Stimulated activated CD8-positive, alpha-beta memory T cell treated with anti-CD3 and anti-CD28 coated beads, Interleukin-2, amount 100 ng/mL, for 1 hour (primary cell): ENCODE measurements around the gene ITPKB.
"Not testable (repeated sequence)": the region's sequence is repeated elsewhere in the genome, so short reads cannot be mapped to it uniquely, and the experiment has no call there.

ENCODE experiments used
- DNase-seq, 2 donors: peaks; one replicate each; pipeline ENCODE4 v3.0.0-alpha.2; 2020; ENCODE audit warnings: low read depth in 2 of 2

The ITPKB gene

DNA sequence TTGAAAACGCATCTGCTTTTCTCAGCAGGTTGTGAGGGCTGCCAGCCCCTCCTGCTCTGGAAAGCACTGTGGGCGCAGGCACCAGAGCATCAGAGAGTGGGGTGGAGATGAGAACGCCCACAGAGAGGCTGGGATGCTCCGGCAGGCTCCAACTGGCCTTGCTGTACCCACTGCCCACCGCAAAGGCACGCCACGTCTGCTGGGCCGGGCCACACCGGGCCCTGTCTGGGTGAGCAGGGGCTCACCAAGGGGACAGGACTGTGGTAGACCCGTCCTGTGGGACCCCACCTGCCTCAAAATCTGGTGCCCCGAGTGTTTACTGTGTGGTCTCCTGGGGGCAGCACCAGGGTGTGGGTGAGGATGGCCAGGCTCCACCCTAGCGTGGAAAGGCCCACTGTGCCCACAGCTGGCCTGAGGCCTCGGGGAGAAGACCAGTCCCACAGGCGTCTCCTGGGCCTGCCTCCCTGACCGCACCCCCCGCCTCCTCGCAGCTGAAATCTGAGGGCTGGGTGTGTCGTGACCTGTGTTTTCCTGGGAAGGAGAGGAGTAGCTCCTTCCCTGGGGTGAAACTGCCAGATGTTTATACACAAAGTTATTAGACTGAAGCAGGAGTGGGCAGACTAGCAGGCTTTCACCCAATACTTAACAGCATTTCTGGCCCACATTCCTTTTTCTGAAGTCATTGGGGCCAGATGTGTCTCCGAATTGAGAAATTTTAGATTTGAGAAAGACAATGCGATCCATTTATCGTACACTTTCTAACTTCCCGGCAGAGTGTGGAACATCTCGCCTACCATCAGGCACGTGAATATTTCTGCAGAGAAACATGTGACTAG lies 136.7 kb downstream of the ITPKB start:
- DNase-seq = no peak

DNA sequence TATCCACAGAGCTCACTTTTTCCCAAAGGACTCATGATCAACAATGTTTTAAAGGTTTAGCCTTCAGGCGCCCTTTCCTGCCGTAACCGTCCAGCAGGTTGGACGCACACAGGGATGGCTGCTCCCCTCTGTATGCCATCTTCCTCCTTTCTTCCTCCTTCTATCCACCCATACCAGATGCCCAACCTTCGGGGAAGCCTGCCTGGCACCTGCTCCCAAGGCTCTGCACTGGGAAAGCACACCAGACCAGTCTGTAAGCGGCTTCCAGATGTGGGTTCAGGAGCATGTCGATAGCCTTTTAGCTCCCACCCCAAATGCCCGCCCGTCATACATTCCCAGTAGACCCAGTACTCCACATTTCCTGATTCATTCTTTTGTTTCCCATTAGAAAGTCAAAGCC lies 137.6 kb downstream of the ITPKB start:
- DNase-seq = no peak

DNA sequence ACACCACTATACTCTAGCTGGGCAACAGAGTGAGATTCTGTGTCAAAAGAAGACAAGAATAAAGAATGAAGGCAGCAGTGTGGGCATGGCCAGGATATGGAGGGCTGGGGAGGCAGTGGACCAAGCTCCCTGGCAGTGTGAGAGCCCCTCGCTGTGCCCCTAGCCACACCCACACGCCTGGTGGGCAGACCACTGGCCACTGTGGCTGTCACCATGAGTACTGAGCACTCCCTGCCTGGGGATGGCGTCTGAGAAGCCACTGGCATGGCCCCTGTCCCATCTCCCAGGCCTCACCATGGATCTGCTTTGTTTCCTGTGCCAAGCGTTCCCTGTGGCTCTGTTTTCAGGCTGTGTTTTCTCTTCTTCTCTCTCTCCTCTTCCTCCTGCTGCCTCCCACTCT lies 138.8 kb downstream of the ITPKB start:
- no peak for DNase-seq

DNA sequence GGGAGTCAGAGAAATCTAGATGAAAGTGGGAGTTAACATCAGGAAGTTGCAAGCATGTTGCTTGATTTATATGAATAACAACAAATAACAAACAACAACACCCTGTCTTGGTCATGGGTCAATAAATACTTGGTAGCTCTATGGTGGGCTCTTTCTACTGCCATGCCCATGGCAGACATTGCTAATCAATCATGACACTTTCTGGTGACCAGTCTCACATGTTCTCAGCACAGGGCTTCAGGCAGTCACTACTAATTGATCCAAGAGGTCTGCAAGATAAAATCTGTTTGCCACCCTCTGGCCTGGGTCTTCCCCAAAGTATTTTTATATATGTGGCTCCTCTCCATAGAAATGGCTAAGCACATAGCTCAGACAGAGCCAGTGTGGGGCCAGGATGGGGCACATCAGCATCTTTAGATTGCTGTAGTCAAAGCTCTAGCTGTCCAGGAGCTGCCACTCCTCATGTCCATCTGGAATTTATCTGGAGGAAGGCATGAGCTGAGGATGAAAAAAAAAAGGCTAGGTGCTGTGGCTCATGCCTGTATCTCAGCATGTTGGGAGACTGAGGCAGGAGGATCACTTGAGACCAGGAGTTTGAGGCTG lies 139.3 kb downstream of the ITPKB start:
- DNase-seq = no peak

DNA sequence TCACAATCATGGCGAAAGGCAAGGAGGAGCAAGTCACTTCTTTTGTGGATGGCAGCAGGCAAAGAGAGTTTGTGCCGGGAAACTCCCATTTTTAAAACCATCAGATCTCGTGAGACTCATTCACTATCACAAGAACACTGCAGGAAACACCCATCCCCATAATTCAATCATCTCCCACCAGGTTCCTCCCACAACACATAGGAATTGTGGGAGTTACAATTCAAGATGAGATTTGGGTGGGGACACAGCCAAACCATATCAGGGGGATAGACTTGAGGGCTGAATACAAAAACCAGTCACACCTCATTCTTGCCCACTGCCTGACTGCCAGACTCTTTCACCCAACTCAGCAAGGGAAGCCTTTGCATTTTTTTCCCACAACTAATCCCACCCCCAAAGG lies 140.1 kb downstream of the ITPKB start:
- not testable (repeated sequence) for DNase-seq

DNA sequence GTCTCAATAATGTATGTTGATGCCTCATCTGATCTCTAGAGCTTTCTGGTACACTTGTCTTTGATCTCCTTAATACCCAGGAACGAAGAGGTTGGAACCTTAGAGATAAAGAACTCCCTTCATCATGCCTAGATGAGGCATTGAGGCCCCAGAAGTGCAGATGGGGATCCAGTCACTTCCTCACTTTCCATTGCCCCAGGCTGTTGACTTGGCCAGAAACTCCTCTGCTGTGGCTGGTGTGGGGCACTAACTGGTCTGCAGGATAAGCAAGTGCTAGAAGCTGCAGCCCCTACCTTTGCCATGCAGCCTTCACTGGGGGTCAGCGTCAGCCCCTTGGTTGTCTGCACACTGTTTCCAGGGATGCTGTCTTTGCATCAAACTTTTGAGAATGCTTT lies 140.6 kb downstream of the ITPKB start:
- DNase-seq = no peak

DNA sequence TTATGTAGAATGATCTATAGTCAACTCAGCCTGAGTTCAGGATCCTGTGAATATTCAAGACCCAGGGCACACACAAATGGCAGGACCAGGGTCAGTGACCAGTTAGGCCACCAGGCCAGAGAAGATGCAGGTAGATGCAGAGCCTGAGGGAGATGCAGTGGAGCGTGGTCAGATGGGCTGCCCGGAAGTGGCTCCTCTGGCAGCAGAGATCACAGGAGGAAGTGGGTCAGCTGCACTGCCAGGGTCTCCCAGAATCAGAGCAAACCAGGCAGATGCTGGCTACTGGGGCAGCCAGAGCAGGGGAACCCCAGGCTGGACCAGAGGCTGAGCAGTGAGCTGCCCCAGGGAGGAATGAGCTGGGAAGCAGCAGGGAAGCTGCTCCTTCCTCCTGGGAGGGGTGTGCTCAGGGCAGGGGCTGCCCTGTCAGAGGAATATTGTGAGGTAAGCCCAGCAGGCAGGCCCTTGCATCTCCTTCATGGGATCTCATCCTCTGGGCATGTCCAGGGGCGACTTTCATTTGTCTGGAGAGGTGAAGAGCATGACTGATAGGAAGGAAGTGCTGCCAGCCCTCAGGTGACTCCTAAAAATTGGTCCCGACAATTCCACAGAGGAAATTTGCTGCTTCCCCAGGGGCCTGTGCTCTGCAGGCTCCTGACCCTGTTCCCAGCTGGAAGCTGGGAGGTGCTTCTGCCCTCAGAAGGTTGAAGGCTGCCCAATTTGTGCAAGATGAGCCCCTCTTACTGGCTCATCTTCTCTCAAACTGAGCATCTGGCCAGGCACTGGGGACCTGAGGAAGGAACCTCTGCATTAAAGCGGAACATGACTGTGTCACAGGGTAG lies 141.2 kb downstream of the ITPKB start:
- no peak for DNase-seq

DNA sequence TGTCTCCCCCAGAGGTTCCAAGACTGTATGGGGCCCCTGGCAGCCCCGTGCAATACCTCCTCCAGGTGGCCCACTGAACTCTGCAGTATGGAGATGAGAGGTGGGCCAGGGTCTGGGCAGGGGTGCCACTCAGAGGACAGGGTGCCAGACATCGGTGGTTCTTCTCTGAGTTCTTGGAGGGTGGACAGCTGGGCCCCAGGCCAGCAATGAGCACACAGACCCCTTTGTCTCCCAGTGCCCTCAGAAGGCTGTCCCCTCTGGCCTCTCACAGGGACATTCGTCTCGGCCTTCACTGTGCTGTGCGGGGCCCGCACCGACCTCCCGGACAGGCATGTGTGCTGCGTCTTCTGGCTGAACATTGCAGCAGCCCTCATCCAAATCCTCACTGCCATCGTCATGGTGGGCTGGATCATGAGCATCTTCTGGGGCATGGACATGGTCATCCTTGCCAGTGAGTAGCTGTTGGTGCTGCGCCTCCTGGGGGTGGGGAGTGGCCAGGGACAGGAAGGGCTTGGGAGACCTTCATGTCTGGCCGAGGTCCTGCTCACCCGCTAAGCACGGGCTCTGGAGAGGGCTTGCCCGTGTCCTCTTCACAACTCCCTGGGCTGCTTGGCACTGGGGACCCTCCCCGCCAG lies 142.4 kb downstream of the ITPKB start:
- no peak for DNase-seq

DNA sequence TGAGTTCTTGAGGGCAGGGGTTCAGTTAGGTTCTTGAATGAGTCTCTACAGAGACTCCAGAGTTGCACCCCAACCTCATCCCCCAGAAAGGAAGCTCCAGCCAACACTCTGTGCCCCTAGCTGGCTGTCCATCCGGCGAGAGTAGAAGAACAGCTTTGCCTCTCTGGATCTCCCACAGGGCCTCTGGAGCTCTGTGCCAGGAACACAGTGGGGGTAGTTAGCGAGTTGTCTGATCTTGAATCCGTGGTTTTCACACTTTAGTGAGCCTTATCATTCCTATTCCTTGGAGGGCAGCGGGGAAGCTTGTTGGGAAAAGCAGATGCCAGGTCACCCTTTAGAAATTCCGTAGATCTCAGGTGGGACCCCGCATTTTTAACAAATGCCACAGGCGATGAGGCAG lies 145.5 kb downstream of the ITPKB start:
- DNase-seq = no peak

DNA sequence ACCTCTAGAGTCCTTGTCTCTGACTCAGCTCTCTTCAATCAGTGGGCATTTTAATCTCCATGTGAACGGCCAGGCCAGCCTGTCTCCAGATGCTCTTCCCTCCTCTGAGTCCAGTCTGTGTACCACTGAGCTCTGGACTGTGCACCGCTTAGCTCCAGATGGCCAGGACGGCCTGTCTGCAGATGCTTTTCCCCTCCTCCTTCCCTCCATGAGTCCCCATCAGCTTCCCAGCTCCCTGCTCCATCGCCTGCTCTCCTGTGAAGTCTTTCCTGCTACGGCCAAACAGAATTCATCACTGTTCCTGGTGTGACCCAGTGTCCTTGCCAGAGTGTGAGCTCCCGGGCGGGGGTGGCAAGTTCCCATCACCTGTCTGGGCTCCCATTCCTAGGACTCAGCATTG lies 148.5 kb downstream of the ITPKB start:
- DNase-seq = no peak

DNA sequence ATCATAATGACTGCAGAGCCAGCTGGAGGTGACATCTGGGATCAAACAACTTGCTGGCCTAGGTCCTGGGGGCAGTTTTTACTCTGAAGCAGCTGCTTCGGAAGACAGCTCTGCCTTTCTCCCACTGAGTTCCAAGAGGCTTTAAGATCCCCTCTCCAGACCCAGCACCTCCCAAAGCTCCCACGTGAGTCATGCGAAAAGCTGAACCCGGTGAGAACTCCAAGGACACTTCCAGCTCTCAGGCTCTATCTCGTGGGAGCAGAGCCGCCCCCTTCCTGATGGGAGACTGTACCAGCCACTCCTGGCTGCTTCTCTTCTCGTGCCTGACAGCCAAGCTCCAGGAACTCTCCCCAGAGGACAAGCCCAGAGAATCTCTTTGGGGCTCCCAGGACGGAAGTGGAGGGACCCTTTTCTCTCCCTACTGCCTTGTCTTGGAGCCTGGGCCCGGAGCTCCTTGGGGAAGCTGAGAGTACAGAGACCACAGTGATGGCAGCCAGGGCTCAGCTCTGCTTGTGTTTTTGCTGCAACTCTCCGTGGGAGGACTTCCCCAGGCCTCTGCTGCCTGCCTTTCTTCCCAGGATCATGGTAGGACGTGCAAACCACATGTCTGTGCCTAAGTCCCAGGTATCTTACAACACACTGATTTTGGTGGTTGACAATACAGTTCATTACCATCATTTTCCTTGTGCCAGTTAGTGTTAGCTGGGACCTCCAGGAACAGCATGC lies 149.9 kb downstream of the ITPKB start:
- DNase-seq = no peak

DNA sequence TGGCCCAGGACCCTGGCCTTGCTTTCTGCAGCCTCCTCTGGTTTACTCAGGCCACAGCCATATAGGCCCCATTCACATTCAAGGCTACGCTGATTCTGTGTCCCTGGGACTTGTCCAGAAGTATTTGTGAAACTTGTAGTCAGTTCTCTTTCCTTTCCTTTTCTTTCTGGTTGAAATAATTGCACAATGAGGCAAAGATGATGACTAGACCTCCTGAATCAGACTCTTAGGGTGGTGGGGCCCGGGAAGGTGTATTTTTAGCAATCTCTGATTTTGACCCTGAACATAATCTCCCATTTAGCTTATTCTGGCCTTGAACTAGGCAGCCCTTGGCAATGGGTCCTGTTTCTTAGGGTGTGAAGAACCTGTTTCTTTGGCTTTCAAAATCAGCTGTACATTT lies 150.6 kb downstream of the ITPKB start:
- no peak for DNase-seq

DNA sequence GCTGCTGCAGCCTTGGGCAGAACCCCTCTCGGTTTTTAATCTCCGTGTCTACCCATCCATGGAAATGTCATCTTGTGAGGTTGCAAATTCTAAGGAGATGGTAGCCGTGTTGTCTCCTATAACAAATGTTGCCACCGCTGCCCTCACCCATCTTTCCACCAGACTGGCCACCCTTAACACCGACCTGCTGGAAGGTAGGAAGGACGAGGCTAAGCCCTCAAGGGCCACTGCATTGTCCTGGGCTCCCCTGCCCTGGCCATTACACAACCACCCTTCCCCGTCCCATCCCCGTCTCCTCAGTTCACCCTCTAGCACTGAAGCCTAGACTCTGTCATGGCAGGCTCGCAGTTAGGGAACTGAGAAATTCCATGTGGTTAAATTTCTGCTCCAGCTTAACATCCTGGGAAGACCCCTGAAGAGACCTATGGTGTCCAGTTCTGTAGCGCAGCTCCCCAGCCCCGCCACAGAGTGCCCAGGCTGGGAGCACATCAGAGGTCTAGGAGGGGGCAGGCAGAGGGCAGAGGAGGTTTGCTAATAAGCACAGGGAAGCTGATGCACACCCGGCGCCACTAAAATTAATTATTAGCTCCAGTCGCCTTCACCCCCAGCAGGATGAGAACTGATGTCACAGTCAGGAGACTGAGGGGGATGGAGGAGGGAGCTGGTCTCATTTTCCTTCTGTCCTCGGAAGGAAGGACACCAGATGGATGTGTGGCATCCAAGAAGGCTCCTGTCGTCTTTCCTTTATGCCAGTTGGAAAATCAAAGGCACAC lies 152.2 kb downstream of the ITPKB start:
- no peak for DNase-seq

DNA sequence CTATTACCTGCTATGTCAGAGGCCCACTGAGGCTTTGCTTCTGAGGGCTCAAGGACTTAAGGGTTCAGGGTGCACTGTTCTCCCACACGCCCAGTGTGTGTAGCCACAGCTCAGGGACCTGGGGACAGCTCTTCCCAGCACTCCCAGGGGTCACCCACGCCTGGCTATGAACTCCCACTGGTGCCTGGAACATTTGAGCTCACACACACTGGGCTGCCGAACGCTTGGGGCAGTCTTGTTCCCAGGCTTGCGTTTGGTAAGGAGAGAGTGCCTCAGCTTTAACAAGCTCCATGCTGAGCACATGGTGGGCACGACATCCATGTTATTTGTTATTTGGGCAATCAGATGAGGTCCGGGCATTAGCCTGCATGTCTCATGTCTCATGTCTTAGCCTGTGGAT lies 153.0 kb downstream of the ITPKB start:
- no peak for DNase-seq

DNA sequence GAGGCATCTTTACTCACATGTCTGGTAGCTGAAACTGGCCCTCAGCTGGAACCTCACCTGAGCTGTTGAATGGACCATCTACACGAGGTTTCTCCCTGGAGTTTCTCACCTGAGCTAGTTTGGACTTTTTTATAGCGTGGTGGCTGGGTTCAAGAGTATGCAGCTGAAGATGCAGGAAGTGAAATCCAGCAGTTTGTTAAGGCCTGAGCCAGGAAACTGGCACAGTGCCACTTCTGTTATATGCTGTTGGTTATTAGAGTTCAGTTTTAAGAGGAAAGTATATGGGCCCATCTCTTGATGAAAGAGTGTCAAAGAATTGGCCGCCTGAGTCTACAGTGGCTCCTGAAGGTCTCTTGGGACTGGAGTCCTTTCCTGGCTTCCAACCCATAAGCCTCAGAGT lies 154.9 kb downstream of the ITPKB start:
- DNase-seq = no peak

DNA sequence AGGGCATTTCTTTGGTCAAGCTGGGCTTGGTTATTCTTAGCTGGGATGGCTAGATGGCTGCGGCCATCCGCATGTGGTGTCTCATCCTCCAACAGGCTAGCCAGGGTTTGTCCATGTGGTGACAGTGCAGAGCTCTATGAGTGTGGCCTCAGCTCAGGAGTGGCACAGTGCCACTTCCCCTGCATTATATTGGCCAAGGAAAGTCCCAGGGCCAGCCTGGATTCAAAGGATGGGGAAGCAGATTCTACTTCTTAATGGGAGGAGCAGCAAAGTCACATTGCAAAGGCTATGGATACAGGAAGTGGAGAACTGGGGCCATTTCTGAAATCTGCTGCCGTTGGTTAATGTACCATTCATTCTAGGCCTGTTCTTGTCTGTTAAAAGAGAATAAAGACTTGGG lies 156.1 kb downstream of the ITPKB start:
- DNase-seq = no peak
